NCI-H82 (cell line): Measurements from ENCODE around the gene KRTAP19-8.

ENCODE experiments used
- DNase-seq: peaks from one replicate; lab custom pipeline; 2025; lab: John Stamatoyannopoulos, UW

KRTAP19-8 gene

DNA sequence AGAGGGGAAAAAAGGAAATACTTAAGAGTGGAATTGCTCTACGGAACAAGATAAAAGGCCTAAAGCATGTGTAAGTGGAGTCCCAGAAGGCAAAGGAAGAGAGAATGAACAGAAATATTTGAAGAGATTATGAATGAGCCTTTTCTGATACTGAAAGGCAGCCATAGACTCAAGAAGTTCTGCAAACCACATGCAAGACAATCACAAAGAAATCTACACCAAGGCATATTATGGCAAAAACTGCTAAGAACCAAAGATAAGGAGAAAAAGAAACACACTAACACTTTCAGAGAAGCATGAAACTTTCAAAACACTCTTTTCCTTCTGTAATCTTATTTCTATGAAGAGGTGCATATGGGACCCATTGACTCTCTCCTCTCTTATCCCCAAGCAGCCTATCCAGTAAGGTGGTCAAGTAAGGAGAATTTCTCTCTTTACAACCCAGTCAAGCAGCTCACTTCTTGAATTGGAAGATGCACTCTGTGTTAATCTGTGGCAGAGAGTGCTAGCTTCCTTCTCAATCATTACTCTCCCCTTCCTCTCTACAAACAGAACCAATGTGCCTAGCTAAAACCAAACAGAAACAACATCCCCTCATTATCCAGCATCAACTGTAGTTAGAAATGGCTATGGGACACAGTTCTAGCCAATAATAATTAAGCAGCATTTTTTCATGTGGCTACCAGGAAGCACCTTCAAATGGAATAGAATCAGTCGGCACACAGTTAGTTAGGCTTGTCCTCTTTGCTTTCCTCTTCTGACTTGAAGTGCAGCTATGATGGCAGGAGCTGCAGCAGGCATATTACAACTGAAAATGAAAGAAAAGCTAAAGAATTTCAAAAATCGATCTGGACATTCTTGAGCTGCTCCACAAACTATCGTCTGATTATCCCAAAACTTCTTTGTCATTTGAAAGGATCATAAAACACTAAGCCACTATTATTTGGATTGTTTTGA is 25.9 kb downstream of the KRTAP19-8 start:
- DNase-seq = no peak

DNA sequence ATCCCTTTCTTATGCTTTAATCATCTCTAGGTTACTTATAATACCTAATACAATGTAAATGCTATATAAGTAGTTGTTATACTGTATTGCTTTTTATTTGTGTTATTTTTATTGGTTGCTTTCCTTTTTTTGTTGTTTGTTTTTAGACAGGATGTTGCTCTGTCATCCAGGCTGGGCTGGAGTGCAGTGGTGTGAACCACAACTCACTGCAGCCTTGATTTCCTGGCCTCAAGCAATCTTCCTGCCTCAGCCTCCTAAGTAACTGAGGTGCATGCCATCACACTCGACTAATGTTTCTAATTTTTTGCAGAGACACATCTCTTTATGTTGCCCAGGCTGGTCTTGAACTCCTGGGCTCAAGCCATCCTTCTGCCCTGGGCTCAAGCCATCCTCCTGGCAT is 26.9 kb downstream of the KRTAP19-8 start:
- DNase-seq = no peak

DNA sequence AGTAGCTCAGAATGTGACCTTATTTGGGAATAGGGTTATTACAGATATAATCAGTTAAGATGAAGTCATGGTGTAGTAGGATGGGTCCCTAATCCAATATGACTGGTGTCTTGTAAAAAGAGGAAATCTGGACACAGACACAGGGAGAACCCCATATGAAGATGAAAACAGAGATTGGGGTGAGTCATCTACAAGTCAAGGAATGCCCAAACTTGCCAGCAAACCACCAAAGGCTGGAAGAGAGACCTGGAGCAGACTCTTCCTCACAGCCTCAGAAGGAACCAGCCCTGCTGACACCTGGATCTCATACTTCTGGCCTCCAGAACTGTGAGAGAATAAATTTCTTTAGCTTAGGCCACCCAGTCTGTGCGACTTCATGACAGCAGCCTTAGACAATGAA is 29.9 kb downstream of the KRTAP19-8 start:
- DNase-seq = no peak

DNA sequence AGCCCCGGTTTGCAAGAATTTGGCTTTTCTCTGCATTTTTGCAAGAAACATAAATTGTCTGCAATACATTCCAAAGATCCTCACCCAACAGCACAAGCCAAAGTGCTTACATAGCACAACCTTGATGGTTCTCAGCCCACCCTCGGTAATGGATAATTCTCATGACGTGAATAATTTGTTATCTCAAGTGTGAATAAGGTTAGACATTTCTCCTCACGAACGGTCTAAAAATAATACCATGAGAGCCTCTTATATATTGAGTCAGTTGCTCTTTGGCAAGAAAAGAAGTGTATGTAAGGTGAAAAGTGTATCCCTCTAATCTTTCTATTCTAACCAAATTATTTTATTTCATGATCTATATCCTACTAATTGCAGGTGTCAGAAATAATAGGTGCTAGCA is 33.3 kb downstream of the KRTAP19-8 start:
- DNase-seq = no peak

DNA sequence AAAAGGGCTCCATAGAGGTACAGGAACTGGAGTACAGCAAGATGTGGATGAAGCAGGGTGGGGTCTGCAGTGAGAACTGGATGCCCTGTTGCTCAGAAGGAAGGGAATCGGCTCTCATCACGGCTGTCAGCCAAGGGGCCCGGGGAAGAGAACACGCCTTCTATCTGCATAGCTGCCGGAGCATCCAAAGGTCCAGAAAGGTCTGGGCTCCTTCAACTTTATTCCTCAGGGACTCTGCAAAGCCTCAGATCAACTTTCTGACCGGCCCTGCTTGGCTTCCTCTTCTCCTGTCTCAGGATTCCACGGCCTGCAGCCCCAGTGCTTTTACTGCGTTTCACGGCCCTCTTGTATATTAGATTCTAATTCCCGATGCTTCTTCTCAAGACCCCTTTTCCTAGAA is 34.8 kb downstream of the KRTAP19-8 start:
- no peak for DNase-seq

DNA sequence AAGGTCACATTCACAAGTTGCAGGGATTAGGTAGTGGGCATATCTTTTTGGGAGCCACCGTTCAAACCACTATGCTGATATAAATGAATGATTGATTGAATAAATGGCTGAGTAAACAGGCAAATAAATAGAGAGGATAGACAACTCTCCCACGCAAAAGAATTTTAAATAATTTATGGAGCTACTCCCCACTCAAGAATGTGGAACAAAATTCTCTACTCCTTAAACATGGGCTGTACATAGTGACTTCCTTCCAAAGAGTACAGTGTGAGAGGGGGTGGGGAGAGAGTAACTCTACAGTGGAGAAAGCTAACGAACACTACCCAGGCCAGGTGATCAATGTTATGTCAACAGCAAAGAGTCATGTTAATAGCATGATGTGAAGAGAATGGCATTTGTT is 40.7 kb downstream of the KRTAP19-8 start:
- DNase-seq = no peak

DNA sequence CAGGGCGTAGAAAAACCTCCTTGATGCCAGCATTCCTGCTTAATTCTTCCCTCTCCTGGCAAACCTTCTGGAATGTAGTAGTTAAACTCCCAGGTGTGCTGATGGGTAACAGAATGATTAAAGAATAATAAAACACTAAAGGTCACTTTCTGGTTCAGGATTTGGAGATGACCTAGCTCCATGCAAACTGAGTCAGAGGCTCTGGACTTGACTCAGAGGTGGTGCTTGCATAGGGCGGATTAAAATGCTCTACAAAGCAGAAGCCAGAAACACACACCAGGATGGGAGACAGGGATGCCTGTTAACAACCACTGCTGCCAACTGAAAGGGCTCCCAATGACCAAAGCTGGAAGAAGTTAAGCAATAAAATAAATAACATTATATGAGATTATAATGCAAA is 41.5 kb downstream of the KRTAP19-8 start:
- DNase-seq = no peak

DNA sequence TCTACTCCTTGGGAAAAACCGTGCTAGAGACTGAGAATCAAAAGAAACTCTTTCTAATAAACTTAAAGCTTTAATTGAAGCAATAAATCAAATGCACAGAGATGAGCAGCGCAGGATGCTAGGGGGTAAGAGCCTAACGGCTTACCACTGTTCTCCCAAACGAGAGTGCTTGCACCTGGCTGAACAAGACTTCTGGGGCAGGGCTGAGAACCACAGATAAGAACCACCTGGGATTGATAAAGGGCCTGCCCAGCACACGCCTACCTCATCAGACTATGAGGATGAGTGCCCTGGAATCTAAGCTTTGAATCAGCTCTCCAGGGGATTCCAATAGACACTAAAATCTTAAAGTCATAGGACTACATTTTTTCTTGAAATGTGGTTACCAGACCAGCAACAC is 43.3 kb downstream of the KRTAP19-8 start:
- DNase-seq = no peak

DNA sequence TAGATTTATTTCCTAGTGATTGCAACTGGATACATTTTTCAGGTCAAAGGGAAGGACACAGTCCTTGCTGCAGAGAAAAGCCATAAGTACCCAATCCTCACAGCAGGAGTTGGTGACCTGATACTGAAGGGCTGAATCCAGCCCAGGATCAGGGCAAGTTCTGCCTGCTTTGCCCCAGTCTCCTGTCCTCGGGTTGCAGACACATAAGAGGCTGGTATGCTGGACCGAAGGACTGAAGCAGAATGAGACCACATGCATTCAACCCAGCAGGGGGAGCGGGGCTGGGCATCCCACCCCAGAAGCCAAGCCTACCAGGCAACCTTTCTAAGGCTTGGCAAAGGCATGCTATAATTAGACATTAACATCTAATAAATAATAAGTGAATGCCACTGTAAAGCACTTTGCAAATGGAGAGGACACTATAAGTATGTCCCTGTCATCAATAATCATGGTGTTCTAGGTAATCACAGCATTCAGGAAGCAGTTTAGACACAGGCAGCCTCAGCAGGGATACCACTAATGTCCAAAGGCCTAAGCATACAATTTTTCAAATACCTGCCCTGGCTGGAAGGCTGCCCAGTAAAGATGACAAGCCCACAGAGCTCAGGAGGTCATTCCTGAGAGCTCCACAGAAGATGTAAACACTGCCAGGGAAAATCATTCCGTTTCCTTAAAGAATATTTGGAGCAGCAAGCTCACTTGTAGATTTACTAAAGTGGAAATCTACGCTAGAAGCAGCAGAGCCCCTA is 47.6 kb downstream of the KRTAP19-8 start:
- DNase-seq = no peak

DNA sequence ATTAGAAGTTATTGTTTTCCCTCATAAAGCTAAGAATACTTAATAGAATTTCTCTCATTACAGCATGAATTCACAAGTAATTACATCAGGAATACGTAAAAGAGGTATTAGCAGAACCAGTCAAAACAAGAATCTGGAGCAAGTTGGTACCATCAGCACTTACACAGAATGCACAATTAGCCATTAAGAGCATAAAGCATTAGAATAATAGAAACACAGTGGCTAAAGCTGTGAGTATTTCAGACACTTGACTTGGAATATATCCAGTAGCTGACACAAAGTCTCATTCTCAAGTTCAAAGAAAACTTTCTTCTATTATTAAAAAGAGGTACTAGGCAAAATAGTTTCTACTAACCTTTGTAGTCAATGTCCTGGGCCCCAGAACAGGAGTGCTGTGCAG is 49.6 kb downstream of the KRTAP19-8 start:
- DNase-seq = no peak
